Activated gamma-delta T cell treated with anti-CD3 and anti-CD28 coated beads, Interleukin-2, amount 50 U/mL, for 16 hours (primary cell): ENCODE measurements around the gene CDH19.

Experiments used
- DNase-seq: peaks from one replicate; pipeline ENCODE4 v3.0.0-alpha.2; 2020; ENCODE audit warnings: low read depth

CDH19 gene, protein sequence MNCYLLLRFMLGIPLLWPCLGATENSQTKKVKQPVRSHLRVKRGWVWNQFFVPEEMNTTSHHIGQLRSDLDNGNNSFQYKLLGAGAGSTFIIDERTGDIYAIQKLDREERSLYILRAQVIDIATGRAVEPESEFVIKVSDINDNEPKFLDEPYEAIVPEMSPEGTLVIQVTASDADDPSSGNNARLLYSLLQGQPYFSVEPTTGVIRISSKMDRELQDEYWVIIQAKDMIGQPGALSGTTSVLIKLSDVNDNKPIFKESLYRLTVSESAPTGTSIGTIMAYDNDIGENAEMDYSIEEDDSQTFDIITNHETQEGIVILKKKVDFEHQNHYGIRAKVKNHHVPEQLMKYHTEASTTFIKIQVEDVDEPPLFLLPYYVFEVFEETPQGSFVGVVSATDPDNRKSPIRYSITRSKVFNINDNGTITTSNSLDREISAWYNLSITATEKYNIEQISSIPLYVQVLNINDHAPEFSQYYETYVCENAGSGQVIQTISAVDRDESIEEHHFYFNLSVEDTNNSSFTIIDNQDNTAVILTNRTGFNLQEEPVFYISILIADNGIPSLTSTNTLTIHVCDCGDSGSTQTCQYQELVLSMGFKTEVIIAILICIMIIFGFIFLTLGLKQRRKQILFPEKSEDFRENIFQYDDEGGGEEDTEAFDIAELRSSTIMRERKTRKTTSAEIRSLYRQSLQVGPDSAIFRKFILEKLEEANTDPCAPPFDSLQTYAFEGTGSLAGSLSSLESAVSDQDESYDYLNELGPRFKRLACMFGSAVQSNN

DNA sequence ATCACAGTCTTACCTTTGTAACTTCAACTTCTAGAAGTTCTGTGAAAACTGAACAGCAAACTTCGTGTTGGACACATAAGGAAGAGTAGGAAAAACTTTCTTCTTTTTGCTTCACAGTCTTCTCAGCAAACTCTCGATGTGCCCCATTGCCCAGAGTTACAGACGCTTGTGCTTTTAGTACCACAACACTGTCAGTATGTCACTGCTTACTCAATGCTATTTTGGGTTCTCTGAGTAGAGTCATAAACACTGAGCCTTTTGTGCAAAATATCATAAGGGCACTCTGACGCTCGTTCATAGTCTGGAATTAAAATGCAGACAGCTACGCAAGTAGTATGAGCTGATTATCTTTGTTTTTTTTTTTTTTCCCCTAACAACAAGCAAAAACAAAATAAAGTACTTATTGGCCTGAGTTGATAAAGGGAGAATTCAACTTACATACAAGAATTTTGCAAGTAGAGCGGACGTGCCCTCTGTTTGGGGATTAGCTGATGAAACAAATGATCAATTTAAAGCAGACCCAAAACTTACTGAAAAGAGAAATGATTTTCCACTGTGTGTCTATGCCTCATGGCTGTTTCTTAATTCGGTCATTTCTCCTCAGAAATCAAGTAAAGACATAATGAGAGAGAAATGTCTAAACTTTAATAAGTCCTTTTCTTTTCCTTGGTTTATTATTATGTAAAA is at the start of gene CDH19:
Gene CDH19, minus strand, starts transcription at position 150 of the 687 bp plus-strand sequence. CDS start 31,886 bp downstream, outside the sequence.
- DNase-seq: no peak

DNA sequence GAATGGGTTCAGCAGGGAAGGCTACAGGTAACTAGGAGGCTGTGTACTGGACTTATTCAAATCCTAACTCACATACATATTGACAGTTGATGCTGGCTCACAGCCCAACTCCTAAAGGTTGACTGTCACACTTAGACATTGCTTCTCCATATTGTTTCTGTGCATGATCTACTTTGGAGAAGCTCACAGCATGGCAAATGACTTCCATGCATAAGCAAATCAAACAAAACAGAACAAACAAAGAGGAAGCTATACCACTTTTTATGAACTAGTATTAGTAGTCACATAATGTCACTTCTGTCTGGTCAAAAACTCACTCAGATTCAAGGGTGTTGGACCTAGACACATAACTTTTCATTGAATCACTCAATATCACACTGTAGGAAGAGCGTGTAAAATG is 43.8 kb upstream of the CDH19 start:
- DNase-seq: no peak

DNA sequence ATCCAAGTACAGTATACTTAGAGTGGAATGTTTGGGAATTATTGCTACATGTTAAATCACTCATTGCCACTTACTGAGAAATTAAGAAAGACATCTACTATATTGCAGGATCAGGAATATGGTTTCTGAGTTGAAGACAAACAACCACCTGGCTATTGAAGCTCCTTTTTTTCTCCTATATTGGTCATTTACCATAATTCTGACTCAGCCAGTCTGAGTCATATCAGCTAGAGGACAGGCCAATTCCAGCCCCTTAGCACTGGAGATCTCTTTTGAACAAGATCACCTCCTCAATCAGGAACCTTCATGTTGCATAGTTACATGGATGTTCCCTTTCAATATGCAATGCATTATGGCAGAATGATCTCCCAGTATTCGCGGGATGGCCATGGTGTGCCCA is 42.7 kb upstream of the CDH19 start:
- no peak for DNase-seq

DNA sequence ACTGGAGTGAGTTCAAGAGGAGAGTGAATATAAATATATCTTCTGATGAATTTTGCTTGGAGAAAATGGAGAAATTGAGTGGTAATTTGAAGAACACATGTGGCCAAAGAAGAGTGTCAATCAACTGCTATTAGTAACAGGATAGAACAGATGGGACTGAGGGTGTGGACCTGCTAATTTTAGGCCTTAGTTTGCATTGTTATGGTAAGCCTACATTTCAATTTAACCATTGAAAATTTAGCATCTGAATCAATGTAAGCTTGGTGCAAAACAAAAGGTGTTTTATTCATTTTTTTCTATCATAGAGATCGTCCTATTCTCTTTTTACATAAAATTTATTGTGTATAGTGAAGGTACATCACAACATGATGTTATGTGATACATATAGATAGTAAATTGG is 42.1 kb upstream of the CDH19 start:
- no peak for DNase-seq

DNA sequence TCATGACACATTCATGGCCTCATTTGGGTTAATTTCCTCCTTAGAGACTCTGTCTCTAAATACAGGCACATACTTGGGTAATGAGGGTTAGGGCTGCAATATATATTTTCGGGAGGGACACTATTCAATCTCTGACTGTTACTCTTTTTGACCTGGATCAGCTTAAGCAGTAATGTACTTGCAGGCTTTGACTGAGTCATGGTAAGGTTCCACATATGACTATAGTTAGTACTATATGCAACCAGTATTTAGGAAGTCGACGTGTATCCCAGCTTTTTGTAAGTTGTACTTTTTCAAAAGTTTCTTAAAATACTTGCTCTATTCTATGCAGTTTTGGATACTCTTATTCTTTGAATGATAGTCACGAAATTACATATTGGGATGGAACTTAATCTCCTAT is 37.2 kb upstream of the CDH19 start:
- no peak for DNase-seq

DNA sequence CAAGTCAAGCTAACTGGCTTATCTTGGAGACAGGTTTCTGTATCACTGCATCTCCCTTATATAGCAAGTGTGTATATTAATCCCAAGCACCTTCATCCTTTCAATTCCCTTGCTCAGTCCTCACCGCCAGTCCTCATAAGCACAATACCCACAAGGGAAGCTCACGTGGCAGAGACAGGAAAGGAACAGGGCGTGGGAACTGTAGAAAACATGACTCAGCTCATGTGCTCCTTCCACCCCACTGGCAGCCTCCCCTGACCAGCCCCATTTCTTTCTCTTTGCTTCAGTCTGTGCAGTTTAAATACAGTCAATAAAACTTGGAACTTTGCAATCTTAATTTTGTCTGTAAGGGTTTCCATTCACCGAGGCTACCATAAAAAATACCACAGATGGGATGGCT is 36.5 kb upstream of the CDH19 start:
- DNase-seq: no peak

DNA sequence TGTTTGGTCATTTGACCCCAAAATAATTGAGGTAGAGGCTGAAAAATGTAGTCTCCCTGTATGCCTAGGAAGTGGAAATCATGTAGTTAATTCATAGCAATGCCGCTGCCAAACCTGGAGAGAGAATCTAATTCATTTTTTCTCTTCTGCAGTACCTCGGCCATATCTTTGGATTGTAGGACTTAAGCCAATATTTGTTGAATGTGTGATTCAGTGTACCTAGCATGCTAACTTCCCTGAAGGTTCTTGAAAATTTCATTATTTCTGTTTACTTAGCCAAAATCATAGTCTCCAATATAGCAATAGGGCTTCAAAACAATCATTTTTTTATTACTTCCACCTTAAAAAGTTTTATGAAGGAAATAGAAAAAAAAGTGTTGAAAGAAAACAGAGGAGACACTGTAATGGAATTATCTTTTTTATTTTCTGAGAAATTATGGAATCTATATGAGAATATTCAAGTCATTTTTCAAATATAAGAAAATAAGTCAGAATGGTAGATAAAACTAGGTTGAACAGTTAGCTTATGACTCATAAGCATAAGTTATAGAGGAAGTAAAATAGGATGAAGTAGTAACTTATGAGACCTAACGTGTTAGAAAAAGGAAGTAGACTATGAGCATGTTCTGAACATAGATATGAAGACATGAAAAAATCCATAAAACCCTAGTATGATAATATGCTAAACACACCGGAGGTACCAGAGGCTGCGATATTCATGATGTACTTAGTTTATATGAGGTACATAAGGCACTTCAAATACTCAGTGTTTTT is 35.2 kb upstream of the CDH19 start:
- DNase-seq: no peak

DNA sequence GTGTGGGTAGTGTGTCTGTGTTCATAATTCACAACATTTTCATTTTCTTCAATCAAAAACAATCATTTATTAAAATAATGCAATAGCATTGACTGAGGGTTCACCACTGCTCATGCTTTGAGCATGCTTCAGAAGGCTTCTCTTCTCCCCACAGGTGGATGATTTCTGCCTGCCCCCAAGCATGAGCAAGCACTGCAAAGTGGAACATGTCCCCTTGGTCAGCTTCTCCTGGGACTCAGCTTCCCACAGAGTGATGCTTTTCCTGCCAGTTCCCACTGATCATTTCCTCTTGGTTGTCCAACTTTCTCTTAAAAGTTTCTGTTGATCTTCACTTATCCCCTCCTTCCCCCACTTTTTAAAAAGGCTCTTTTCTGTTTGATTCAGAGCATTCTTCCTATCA is 31.5 kb upstream of the CDH19 start:
- DNase-seq: no peak

DNA sequence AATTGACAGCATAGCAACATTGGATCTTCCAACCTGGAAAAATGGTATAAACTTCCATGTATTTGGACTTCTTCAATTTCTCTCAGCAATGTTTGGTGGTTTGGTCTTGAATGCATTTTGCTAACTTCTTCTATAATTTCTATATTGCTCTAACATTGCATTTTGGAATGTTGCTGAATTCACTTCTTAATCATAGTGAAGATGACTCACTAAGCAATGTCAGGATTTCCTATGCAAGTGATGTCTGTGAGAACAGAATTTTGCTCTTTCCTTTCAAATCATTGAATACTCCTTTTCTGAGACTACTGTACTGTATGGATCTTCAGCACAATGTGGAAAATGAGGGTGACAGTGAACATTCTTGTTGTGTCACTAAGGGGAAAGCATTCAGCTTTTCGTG is 28.9 kb upstream of the CDH19 start:
- no peak for DNase-seq

DNA sequence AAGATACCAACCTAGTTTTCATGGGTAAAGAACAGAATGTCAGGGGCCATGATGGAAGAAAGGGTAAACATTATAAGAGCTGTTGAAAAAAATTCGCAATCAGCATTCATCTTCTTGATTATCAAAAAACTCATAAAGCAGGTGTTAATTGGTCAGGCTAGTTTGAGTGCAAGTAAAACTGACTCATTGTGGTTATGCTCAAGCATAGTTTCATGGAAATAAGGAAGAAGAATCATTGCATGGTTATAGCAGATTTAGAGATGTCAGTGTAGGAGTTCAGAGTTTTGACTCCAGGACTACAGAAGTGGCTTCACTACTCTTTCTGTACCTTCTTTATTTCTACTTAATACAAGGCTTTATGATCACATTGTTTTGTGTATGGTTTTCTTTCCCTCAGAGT is 26.9 kb upstream of the CDH19 start:
- DNase-seq: no peak

DNA sequence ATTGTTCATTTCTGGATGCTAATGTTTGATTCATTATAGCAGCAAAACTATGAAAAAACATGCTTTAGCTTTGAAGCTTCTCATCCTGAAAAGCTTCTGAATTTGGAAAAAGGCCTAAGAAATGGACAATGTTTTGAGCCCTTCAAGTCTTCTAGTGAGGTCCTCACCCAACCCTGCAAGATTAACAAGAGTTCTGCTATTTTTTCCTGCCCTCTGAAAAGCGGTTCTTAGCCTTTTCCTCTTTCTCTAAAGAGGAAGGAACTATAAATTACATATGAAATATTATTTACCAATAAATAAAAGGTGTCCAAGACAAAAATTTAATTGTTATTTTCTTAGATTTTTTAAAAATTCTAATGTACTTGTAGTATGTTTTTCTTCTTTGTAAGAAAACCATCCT is 19.9 kb upstream of the CDH19 start:
- no peak for DNase-seq

DNA sequence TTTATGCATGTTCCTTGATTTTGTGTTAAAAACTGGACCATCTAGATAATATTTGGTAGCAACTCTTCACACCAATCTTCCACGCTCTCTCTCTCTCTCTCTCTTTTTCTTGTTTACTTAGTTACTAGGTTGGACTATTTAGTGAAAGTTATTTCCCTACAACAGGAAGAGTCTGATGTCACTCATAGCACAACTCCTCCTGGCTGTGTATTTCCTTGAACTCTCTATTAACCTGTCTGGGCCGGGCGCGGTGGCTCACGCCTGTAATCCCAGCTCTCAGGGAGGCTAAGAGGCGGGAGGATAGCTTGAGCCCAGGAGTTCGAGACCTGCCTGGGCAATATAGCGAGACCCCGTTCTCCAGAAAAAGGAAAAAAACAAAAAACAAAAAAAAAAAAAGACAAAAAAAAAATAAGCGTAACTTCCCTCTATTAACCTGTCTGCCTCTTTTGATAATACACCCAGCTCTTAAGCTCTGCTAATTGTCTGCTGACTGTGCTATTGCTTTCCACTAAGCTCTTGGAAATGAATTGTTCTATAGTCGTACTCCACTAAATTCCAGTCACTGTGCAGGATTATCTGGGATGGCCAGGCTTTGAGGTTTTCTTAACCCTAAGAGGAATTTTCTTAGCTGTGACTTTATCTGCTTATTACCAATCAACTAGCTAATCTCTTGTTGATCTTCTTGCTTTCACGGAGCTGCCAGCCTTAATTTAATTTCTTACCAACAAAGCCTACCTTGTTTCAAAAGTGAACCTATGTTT is 18.1 kb upstream of the CDH19 start:
- DNase-seq: no peak

DNA sequence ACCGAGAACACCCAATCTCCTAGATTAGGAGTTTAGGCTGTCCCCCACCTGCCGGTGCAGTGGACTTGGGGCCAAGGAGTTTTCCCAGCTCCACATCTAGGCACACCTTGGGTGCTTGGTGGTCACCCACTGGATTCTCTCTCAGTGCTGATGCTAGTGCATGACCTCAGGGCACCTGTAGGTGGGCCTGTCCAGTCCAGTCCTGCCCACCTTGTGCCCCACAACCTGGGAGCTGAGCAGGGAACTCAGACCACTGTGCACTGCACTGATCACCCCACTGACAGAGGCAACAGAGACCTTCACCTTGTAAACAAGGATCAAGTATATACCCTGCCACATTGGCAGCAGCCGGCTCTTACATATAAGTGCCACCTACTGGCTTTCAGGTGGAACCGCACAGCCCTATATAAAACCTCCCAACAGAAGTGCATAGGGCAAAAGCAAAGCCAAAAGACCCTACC is 12.7 kb upstream of the CDH19 start:
- DNase-seq: no peak

DNA sequence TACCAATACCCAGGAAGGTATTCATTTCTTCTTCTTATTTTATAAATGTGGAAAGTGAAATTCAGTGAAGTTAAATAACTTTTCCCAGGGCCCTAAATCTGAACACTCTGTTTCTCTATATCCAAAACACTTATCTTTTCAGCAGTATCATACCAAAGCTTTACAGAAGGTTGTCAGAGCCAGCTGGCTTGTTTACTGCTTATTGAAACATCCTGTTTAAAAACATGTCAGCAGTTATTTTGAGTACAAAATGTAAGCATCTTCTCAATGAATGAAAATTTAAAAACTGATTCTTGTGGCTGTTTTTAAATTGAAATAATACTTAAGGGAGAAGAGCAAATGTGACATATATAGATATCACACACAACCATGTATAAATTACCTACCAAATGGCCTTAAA is 11.3 kb upstream of the CDH19 start:
- DNase-seq: no peak

DNA sequence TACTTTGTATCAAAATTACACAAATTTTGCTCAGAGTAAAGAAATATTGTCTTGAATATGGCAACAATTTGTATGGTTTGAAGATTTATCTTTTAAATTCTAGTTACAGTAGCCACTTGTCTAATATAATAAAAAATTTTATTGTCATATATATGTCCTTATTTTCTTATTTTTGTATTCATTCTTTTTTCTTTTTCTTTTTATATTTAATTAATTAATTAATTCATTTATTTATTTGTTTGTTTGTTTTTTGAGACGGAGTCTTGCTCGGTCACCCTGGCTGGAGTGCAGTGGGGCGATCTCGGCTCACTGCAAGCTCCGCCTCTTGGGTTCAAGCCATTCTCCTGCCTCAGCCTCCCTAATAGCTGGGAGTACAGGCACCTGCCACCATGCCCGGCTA is 3.7 kb upstream of the CDH19 start:
- no peak for DNase-seq

DNA sequence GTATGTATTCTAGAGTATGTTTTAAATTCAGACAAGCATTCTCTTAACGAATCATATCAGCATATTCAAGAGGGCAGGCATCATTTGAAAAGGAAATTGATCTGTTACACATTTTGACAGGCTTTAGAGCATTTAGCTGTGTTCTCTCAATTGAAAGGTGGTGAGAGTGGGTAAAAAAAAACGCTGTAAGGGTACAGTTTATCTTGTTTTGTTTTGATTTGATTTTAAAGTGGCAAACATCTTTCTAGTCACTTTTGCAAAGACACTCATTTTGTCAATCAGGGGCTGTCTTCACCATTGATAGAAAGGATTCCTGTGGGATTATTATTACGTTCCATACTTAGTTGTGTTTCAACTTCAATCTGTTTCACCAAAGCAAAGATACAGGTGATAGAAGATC is 2.2 kb downstream of the CDH19 start:
- DNase-seq: no peak

DNA sequence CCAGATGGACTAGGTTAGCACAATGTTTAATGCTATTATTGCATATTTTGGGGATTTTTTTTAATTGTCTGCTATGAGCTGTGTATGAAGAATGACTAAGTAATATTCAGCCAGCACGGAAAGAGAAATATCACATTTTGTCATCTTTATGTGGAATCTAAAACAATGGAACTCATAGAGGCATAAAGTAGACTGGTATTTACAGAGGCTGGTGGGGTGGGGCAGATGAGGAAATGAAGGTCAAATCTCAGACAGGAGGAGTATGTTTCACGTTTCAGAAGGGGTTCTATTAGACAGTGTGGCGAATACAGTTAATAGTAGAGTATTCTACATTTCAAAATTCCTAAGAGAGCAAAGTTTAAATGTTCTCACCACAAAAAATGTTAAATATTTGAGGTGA is 4.7 kb downstream of the CDH19 start:
- DNase-seq: no peak

DNA sequence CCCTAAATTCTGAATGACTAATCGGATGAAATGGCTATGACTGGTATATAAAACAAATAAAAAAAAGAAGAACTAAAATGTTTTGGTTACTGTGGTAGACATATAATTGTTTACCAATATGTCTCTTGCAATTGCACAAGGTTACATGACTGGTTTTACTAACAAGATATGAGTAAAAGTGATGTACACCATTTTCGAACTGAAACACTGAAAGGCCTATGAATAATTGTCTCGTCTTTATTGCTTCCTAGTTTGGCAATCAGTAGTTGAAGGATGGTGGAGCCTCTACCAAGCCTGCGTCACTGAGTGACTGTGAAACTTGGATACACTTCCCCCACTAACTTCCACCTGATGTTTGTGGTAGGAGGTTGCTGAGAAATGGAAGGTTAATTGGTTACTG is 16.5 kb downstream of the CDH19 start:
- DNase-seq: no peak

DNA sequence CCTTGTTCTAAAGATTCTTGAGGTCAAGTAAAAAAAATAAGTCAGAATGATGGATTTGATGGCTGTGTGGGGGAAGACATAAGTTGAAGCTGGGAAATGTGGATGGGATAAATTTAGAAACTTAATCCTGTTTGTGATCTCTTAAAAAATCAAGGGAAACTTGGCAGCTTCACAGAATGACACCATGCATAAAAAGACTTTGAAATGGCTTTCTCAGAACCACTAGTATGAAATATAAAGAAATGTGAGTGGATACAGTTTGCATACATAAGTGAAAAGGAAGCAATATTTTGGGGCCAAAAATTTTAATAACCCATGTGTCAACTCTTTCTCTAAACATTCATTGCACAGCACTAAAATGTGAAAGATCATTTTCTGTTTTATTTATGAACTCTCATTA is 21.7 kb downstream of the CDH19 start:
- no peak for DNase-seq

DNA sequence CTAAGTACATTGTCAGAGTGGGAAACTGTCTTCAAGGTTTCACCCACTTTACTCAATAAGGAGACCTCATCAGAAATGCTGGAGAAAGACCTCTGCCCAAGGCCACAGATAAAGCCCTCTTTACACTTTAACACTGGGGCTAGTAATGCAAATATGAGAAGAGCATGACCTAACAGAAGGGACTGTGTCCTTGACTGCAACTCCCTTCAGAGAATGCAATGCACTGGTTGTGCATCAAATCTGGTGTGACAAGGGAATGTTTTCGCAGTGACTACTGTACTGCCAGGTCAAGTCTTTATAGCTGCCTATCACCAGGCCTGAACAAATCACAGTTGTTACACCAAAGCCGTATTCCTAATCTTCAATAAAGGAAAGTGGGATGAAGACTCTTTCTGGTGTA is 28.6 kb downstream of the CDH19 start:
- DNase-seq: no peak

DNA sequence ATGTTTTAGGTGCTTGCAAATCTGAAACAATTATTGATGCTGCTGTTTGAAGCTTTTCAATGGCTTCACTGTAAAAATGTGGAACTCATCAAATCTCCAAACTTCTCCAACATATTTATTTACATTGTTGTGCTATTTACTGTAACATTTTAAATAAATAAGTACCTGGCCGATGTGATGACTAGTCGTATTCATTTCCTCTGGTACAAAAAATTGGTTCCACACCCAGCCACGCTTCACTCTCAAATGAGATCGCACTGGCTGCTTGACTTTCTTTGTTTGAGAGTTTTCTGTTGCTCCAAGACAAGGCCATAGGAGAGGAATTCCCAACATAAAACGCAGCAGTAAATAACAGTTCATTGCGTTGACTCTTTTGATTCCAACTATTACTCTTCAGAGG is 32.0 kb downstream of the CDH19 start:
- DNase-seq: no peak
